DND-41 (cell line): Measurements from ENCODE around the gene PGM5.

Experiments used
- EZH2 ChIP-seq: IDR thresholded peaks from 3 replicates; pipeline ENCODE4 v1.6.1; 2012; ENCODE audit warnings: borderline replicate concordance, low read depth, mild to moderate bottlenecking, moderate library complexity, low read length, inconsistent platforms; ENCODE audit not compliant: severe bottlenecking
- TF ChIP-seq, protein P1 (sequence below): IDR thresholded peaks from 2 replicates; pipeline ENCODE4 v1.5.1; 2012; ENCODE audit warnings: borderline replicate concordance, low read length, moderate library complexity, mild to moderate bottlenecking; ENCODE audit not compliant: poor library complexity, severe bottlenecking; ENCODE audit errors: extremely low read depth

DNA sequence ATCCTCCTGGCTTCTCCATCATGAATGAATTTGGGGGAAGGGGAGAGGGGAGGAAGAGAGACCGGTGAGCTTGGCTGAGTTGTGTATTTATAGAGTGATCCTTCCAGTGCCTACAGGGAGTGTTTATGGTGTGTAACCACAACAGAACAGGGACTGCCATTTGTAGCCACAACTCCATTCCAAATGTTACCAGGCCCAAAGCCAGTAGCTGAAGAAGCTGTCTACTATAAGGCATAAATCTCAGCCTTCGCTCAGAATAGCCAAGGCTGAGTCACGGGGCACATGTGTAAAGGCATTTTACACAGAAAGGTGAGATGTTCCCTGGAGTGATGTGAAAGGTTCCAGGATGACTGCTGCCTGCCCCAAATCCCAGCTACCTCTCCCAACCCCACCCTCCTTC is 181.8 kb downstream of the PGM5 start:
- TF ChIP-seq, protein P1, sequence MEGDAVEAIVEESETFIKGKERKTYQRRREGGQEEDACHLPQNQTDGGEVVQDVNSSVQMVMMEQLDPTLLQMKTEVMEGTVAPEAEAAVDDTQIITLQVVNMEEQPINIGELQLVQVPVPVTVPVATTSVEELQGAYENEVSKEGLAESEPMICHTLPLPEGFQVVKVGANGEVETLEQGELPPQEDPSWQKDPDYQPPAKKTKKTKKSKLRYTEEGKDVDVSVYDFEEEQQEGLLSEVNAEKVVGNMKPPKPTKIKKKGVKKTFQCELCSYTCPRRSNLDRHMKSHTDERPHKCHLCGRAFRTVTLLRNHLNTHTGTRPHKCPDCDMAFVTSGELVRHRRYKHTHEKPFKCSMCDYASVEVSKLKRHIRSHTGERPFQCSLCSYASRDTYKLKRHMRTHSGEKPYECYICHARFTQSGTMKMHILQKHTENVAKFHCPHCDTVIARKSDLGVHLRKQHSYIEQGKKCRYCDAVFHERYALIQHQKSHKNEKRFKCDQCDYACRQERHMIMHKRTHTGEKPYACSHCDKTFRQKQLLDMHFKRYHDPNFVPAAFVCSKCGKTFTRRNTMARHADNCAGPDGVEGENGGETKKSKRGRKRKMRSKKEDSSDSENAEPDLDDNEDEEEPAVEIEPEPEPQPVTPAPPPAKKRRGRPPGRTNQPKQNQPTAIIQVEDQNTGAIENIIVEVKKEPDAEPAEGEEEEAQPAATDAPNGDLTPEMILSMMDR, result no peak
- TF ChIP-seq EZH2, result no peak
